ENCODE results near the gene CFAP61. TPM values are rescaled to one million over a fixed set of nuclear protein-coding genes. Genes with fewer than 3 reads are reported as not detected.
"Not testable (repeated sequence)": the region's sequence is repeated elsewhere in the genome, so short reads cannot be mapped to it uniquely, and the experiment has no call there.

Gene CFAP61
- not detected in 2 replicates for total RNA-seq

GRCh38 chr20:20052074-20052970 is at the start of gene CFAP61, which contains the start of gene CRNKL1:
Gene CFAP61 (plus strand): TSS chr20:20052532. CDS start chr20:20056654, 4,122 bp downstream.
Gene CRNKL1 (minus strand): TSS chr20:20052466. CDS start chr20:20052342, 124 bp downstream.
- intact Hi-C loops (cut with micrococcal nuclease) = loop anchor here (1.0 to 10.0 kb wide), 7 partner anchors 35 to 1545 kb away; partner anchors contain the start of genes DTD1, KIZ, NAA20 and RALGAPA2
- H3K36me3 Mint-ChIP-seq (ENCODE audit: low read depth) = peaks cover 22% of the 10 kb centered on the region
- no peaks in the 10 kb centered on the region for H3K9me3 Mint-ChIP-seq
- H3K27me3 Mint-ChIP-seq (ENCODE audit: insufficient read depth) = peaks cover 6% of the 10 kb centered on the region
- H3K27ac Mint-ChIP-seq = peak within 1 kb of the TSS; percentile 96
- peak; percentile 95 for DNase-seq (ENCODE audit: low spot score)
- peak within 1 kb of the TSS; percentile 97 for H3K4me3 Mint-ChIP-seq
- peaks cover 13% of the 10 kb centered on the region for H3K4me1 Mint-ChIP-seq (ENCODE audit: low read depth)

- intact Hi-C loops (cut with micrococcal nuclease) = no loop called here
- peak overlapping the region; percentile 19 for H3K4me3 Mint-ChIP-seq
- no peak for DNase-seq (ENCODE audit: low spot score)
- H3K27ac Mint-ChIP-seq = no peak overlapping the region
- H3K9me3 Mint-ChIP-seq = no peaks in the 10 kb centered on the region
- H3K27me3 Mint-ChIP-seq (ENCODE audit: insufficient read depth) = peaks cover 18% of the 10 kb centered on the region
- H3K4me1 Mint-ChIP-seq (ENCODE audit: low read depth) = peaks cover 15% of the 10 kb centered on the region
- no peaks in the 10 kb centered on the region for H3K36me3 Mint-ChIP-seq (ENCODE audit: low read depth)
These were observed 49.0 kb upstream of the CFAP61 start for GRCh38 chr20:20003031-20003954.

DNA sequence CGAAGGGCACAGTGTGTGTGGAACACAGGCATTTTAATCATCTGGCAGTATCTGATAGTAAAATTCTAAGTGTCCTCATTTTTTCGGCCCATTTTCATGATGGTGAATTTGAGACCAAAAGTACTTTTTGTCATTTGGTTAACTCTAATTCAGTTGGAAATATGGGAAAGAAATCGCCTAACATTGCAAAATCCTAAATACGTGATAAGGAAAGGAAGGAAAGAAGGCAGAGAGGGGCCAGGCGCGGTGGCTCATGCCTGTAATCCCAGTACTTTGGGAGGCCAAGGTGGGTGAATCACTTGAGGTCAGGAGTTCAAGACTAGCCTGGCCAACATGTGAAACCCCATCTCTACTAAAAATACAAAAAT is 48.4 kb upstream of the CFAP61 start:
- peaks cover 15% of the 10 kb centered on the region for H3K4me1 Mint-ChIP-seq (ENCODE audit: low read depth)
- intact Hi-C loops (cut with micrococcal nuclease); DNase-seq (ENCODE audit: low spot score); H3K27ac Mint-ChIP-seq; H3K36me3 Mint-ChIP-seq (ENCODE audit: low read depth); H3K9me3 Mint-ChIP-seq: not testable (repeated sequence)
- peaks cover 19% of the 10 kb centered on the region for H3K27me3 Mint-ChIP-seq (ENCODE audit: insufficient read depth)
- H3K4me3 Mint-ChIP-seq = peak overlapping the region; percentile 19

DNA sequence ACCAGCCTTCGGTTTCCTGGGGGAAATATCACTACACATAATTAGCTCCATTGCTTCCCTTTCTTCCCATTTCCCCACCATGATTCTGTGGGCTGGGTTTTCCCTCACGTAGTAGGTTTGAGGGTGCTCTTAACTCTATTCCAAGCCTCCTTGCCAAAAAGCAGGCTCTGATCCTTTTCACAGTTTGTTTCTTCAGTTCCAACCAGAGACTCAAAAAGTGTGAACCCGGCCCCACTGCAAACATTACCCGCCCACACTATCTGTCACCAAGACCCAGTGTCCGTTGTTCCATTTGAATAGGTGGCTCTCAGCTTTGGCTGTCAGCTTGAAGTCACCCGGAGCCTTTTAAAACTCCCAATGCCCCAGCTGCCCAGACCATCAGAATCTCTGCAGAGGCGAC is 47.0 kb upstream of the CFAP61 start:
- Mint-ChIP-seq H3K27me3 (ENCODE audit: insufficient read depth) (peaks cover 21% of the 10 kb centered on the region), H3K4me1 (ENCODE audit: low read depth) (peaks cover 15% of the 10 kb centered on the region), H3K36me3 (ENCODE audit: low read depth) (no peaks in the 10 kb centered on the region), H3K9me3 (no peaks in the 10 kb centered on the region), H3K27ac (no peak overlapping the region), H3K4me3 (no peak overlapping the region)
- intact Hi-C loops (cut with micrococcal nuclease) = no loop called here
- DNase-seq (ENCODE audit: low spot score) = no peak

GRCh38 chr20:20009784-20010253 is 42.5 kb upstream of the CFAP61 start:
- intact Hi-C loops (cut with micrococcal nuclease) = loop anchor here (10.0 kb wide), 3 partner anchors 485 to 1875 kb away; partner anchors contain the start of genes KAT14 and PET117
- Mint-ChIP-seq H3K36me3 (ENCODE audit: low read depth) (no peaks in the 10 kb centered on the region), H3K27me3 (ENCODE audit: insufficient read depth) (peaks cover 6% of the 10 kb centered on the region), H3K9me3 (no peaks in the 10 kb centered on the region), H3K4me1 (ENCODE audit: low read depth) (no peaks in the 10 kb centered on the region), H3K4me3 (no peak overlapping the region), H3K27ac (no peak overlapping the region)
- DNase-seq (ENCODE audit: low spot score) = no peak

GRCh38 chr20:20010639-20011500 is 41.5 kb upstream of the CFAP61 start:
- H3K27ac Mint-ChIP-seq = no peak overlapping the region
- H3K27me3 Mint-ChIP-seq (ENCODE audit: insufficient read depth) = peaks cover 6% of the 10 kb centered on the region

GRCh38 chr20:20012541-20012940 is 39.8 kb upstream of the CFAP61 start:
- no peak for DNase-seq (ENCODE audit: low spot score)
- peaks cover 6% of the 10 kb centered on the region for H3K27me3 Mint-ChIP-seq (ENCODE audit: insufficient read depth)
- H3K36me3 Mint-ChIP-seq (ENCODE audit: low read depth) = no peaks in the 10 kb centered on the region
- peaks cover 5% of the 10 kb centered on the region for H3K4me1 Mint-ChIP-seq (ENCODE audit: low read depth)
- intact Hi-C loops (cut with micrococcal nuclease) = loop anchor here (10.0 kb wide), 3 partner anchors 482 to 1878 kb away; partner anchors contain the start of genes KAT14 and PET117
- no peaks in the 10 kb centered on the region for H3K9me3 Mint-ChIP-seq
- no peak overlapping the region for H3K4me3 Mint-ChIP-seq
- no peak overlapping the region for H3K27ac Mint-ChIP-seq

More at GRCh38 chr20:20010639-20011500, 41.5 kb upstream of the CFAP61 start:
- H3K4me3 Mint-ChIP-seq = no peak overlapping the region
- no peak for DNase-seq (ENCODE audit: low spot score)
- no peaks in the 10 kb centered on the region for H3K36me3 Mint-ChIP-seq (ENCODE audit: low read depth)
- H3K9me3 Mint-ChIP-seq = no peaks in the 10 kb centered on the region
- intact Hi-C loops (cut with micrococcal nuclease) = loop anchor here (10.0 kb wide), 3 partner anchors 484 to 1876 kb away; partner anchors contain the start of genes KAT14 and PET117
- no peaks in the 10 kb centered on the region for H3K4me1 Mint-ChIP-seq (ENCODE audit: low read depth)

DNA sequence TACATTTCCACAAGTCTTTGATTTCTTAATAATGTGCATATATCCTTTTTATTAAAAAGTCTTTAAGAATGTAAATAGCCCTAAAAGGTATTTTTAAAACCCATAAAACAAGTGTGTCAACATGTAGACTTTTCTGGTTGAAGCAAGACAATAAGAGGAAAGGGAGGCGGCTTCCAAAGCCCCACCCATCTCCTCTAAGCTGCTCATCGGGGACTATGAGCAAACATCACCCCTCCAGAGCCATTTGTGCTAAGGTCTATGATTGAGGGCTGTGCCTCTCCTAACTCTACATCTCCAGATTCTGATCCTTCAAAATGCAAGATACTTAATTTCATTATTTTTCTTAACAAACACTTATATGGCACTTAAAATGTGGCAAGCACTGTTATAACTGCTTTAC is 37.7 kb upstream of the CFAP61 start:
- intact Hi-C loops (cut with micrococcal nuclease) = loop anchor here (10.0 kb wide), 3 partner anchors 480 to 1880 kb away; partner anchors contain the start of genes KAT14 and PET117
- Mint-ChIP-seq H3K27ac (no peak overlapping the region), H3K9me3 (no peaks in the 10 kb centered on the region), H3K4me3 (no peak overlapping the region), H3K4me1 (ENCODE audit: low read depth) (peaks cover 18% of the 10 kb centered on the region), H3K27me3 (ENCODE audit: insufficient read depth) (peaks cover 4% of the 10 kb centered on the region), H3K36me3 (ENCODE audit: low read depth) (peaks cover 8% of the 10 kb centered on the region)
- DNase-seq (ENCODE audit: low spot score) = no peak

DNA sequence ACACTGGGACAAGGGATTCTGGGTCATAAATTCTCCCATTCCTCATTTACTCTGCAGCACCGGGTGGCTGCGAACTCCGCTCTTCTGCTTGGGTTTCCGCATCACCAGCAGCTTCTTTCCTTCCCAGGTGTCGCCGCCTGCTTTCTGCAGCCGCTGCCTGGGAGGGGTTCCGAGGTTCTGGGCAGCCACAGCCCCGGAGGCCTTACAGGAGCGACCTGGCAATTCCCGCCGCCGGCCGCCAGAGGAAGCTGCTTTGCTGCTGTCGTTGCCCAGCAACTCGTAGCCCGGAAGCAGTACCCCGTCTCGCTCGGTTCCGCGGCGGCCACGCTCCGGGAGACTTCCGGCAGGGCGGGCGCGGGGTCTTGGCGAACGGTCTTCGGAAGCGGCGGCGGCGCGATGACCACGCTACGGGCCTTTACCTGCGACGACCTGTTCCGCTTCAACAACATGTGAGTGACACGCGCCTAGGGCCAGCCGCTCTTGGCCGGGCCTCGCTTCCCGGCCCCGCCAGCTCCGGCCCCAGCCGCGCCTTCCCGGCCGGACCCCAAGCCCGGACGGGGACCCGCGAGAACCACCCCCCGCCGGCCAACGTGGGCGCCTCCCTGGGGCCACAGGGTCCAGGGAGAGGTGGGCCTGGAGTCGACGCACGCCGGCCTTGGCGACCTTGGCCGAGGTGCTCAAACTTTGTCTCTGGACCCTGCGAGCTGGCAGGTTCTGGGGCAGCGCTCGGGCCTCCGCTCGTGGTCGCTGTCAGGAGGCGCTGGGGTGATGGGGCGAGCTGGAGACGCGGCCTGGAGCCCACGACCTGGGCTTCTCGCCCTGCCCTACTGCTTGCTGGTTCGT is 35.1 kb upstream of the CFAP61 start, which contains the start of gene NAA20:
NAA20 (plus strand) TSS at position 362 of the 843 bp plus-strand sequence; CDS start at position 397, 35 bp downstream.
- intact Hi-C loops (cut with micrococcal nuclease) = loop anchor here (1.0 to 10.0 kb wide), 5 partner anchors 35 to 1882 kb away; partner anchors contain the start of genes CFAP61, CRNKL1, KAT14 and PET117
- Mint-ChIP-seq H3K9me3 (no peaks in the 10 kb centered on the region), H3K27ac (peak within 1 kb of the TSS; percentile 86), H3K4me3 (peak within 1 kb of the TSS; percentile 90), H3K36me3 (ENCODE audit: low read depth) (peaks cover 12% of the 10 kb centered on the region), H3K27me3 (ENCODE audit: insufficient read depth) (no peaks in the 10 kb centered on the region), H3K4me1 (ENCODE audit: low read depth) (peaks cover 44% of the 10 kb centered on the region)
- DNase-seq (ENCODE audit: low spot score) = peak; percentile 88

DNA sequence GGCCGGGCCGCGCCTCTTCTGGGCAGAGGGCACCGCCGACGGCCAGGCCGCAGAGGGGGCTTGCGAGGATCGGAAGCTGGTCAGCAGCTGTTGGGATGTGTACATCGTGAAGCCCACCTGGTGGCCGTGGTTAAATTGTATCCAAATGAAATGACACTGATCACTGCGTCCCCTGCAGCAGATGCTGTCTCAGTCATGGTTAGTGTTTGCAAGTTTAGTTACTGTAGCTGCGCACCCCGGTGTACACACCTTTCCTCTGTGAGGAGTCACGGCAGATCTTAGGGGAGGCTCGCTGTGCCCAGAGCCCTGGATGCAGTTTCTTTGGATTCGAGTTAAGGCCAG is 34.5 kb upstream of the CFAP61 start:
- no peaks in the 10 kb centered on the region for H3K27me3 Mint-ChIP-seq (ENCODE audit: insufficient read depth)
- DNase-seq (ENCODE audit: low spot score) = no peak
- H3K36me3 Mint-ChIP-seq (ENCODE audit: low read depth) = peaks cover 12% of the 10 kb centered on the region
- H3K4me1 Mint-ChIP-seq (ENCODE audit: low read depth) = peaks cover 50% of the 10 kb centered on the region
- peak overlapping the region; percentile 90 for H3K4me3 Mint-ChIP-seq
- H3K9me3 Mint-ChIP-seq = no peaks in the 10 kb centered on the region
- peak overlapping the region; percentile 86 for H3K27ac Mint-ChIP-seq
- intact Hi-C loops (cut with micrococcal nuclease) = loop anchor here (1.0 to 10.0 kb wide), 5 partner anchors 34 to 1883 kb away; partner anchors contain the start of genes CFAP61, CRNKL1, KAT14 and PET117

DNA sequence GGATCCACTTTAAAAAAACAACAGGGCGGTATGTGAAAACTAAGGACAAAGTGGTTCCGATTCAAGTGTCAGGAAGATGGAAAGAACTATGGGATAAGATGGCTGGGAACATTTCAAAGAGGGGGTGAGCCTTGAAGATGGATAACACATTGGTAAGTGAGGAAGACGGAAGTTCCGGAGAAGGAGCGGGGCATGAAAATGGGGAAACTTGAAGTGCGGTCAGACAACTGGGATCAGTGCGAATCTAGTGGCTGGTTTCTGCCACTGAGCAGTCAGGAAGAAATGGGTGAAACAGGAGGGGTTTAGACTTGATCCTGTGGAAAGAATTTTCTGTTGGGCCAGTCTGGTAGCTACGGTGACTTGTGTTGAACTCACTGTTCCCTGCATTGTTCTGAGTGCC is 34.0 kb upstream of the CFAP61 start:
- peaks cover 50% of the 10 kb centered on the region for H3K4me1 Mint-ChIP-seq (ENCODE audit: low read depth)
- H3K36me3 Mint-ChIP-seq (ENCODE audit: low read depth) = peaks cover 12% of the 10 kb centered on the region
- intact Hi-C loops (cut with micrococcal nuclease) = loop anchor here (10.0 kb wide), 3 partner anchors 476 to 1884 kb away; partner anchors contain the start of genes KAT14 and PET117
- no peaks in the 10 kb centered on the region for H3K9me3 Mint-ChIP-seq
- H3K4me3 Mint-ChIP-seq = peak overlapping the region; percentile 90
- no peak for DNase-seq (ENCODE audit: low spot score)
- no peaks in the 10 kb centered on the region for H3K27me3 Mint-ChIP-seq (ENCODE audit: insufficient read depth)
- H3K27ac Mint-ChIP-seq = peak overlapping the region; percentile 86
